ENCODE results near the gene CCDC116.
A peak's percentile ranks its signal among the peaks of the same experiment; 100 is the strongest.

Gene CCDC116

DNA sequence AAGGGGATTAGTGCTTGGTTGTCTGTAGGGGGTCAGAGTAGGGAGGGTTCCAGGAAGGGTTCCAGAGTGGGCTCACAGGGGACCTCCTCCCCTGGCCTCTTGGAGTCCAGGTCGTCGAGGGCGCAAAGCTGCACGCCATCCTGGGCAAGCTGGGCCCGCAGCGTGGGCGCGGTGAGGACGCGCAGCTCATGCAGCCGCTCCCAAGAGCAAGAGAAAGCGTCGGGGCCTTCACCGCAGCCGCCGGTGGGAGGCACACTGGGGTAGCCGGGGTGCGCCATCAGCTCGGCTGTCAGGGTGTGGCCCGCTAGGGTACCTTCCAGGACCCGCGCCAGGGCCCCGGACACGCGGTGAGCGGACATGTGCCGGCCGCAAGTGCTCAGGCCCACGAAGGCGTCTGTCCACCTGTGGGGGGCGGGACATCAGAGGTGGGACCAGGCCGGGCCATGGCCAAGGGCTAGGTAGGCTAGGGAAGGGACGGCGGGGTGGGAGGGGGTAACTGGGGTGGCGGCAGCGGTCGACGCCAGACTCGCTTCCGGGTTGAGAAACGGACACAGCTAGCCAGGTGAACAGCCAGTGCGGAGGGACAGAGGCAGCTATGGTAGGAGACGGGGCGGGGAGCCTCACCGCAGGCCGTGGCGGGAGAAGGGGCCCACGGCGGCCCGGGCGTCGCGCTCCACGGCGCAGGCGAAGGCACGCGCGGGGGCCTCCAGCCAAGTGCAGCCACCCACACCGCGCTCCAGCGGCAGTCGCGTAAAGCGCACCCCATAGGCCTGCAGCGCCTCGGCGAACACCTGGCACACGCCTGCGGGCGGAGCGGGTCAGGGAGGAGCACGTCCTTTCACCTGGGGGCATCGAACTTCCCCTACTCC is 3.9 kb upstream of the CCDC116 start:
- H3K4me3 ChIP-seq (ENCODE audit: low read depth, low read length) = peak overlapping the region; percentile 90
- DNase-seq (ENCODE audit: low read depth) = no peak
- TF ChIP-seq, protein P1, sequence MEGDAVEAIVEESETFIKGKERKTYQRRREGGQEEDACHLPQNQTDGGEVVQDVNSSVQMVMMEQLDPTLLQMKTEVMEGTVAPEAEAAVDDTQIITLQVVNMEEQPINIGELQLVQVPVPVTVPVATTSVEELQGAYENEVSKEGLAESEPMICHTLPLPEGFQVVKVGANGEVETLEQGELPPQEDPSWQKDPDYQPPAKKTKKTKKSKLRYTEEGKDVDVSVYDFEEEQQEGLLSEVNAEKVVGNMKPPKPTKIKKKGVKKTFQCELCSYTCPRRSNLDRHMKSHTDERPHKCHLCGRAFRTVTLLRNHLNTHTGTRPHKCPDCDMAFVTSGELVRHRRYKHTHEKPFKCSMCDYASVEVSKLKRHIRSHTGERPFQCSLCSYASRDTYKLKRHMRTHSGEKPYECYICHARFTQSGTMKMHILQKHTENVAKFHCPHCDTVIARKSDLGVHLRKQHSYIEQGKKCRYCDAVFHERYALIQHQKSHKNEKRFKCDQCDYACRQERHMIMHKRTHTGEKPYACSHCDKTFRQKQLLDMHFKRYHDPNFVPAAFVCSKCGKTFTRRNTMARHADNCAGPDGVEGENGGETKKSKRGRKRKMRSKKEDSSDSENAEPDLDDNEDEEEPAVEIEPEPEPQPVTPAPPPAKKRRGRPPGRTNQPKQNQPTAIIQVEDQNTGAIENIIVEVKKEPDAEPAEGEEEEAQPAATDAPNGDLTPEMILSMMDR (IDR thresholded peaks at IDR 0.05; ENCODE audit: insufficient read depth, low read depth, low read length, missing control alignments) = no peak

DNA sequence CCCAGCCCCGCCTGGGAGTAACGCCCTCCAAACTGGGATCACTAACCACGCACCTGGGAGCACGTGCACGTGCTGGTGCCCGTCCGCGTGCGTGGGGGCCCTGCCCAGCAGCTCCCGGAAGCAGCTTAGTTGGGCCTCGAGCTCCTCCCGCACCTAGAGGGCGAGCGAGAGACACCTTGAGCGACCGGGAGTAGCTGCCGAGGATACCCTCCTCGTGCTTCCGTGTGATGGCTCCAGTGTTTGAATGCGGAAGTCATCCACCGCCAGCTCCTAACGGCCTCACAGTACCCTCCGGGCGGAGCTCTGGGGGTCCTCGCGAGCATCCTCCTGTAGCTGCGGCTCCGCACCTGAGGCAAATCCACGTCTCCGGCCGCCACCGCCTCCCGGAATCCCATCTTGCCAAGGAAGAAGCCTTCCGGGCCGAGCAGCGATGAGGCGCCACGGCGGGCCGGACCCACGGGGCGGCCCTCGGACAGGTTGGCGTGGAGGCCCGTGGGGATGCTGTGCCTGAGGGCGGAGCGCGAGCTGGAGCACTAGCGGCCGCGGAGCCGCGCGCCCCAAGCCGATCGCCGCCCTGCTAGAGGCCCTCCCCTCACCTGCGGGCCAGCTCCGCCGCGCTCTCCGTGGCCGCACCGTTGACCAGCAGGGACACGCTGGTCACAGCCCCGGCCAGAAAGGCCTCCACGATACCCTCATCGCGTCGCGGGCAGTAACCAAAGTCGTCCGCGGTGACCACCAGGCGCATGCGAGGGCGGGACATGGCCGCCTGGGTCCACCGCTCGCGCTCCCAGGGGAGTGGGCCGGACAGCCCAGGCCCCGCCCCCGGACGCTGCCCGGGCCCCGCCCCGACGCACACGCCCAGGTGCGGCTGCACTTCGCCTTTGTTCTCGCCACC is 3.1 kb upstream of the CCDC116 start, which contains the start of gene YDJC:
Gene YDJC (minus strand): TSS at position 768 of the 895 bp plus-strand sequence. CDS start 8 bp downstream, at position 760.
- peak within 1 kb of the TSS; percentile 90 for H3K4me3 ChIP-seq (ENCODE audit: low read depth, low read length)
- TF ChIP-seq, protein P1 (IDR thresholded peaks at IDR 0.05; ENCODE audit: insufficient read depth, low read depth, low read length, missing control alignments) = peak; percentile 72
- DNase-seq (ENCODE audit: low read depth) = peak; percentile 98

DNA sequence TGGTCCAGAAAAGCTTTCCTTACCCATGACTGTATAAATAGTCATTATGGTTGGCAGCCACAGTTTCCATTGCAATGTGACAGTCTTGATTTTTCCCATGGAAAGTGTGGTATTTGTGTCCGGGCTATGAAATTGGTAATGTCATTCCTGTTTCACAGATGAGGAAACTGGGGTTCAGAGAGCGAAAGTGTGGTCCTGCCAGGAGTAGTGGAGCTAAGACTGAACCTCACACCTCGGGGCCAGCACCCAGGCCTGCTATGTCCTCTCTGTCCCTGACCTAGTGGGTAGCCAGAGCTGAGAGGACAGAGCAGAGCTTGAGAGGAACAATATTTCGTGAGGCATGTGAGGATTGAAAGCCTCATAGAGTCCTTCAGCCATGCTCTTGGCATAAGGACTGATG is 1.5 kb upstream of the CCDC116 start:
- TF ChIP-seq, protein P1 (IDR thresholded peaks at IDR 0.05; ENCODE audit: insufficient read depth, low read depth, low read length, missing control alignments) = no peak
- no peak for DNase-seq (ENCODE audit: low read depth)
- no peak overlapping the region for H3K4me3 ChIP-seq (ENCODE audit: low read depth, low read length)

DNA sequence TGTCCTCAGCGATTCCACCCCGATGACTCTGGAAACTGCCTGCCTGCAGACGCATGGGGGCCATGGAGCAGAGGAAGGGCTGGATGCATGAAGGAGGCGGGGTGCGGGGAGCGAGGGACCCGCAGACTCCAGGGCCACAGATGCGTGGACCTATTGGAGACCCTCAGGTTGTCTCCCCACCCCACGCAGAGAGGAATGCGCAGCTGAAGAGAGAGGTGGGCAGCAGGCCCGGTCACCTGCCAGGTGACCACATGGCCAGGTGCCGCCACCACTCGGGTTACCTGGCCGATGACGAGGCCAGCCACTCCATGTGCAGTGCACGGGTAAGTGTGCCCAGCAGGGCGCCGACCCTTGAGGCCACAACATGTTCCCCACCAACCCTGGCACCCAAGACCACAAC is 371 bp downstream of the CCDC116 start:
- no peak for DNase-seq (ENCODE audit: low read depth)
- H3K4me3 ChIP-seq (ENCODE audit: low read depth, low read length) = no peak overlapping the region
- TF ChIP-seq, protein P1 (IDR thresholded peaks at IDR 0.05; ENCODE audit: insufficient read depth, low read depth, low read length, missing control alignments) = no peak

DNA sequence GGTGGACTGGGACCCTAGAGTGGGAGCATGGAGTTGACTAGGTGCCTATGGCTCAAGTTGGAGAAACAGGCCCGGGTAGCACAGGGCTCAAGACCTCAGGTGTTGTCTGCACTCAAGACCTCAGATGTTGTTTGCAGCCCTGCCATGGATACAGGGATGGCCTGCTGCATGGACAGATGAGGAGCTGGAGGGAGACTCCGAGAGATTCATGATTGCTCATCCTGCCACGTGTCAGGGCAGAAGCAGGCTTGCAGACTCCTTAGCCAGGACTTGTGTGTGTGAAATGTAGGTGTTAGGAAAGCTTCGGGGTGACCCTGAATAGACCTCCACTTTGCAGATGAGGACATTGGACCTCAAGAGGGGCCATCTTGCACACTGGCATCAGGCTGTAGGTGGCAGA is 921 bp downstream of the CCDC116 start:
- TF ChIP-seq, protein P1 (IDR thresholded peaks at IDR 0.05; ENCODE audit: insufficient read depth, low read depth, low read length, missing control alignments) = no peak
- no peak overlapping the region for H3K4me3 ChIP-seq (ENCODE audit: low read depth, low read length)
- no peak for DNase-seq (ENCODE audit: low read depth)

DNA sequence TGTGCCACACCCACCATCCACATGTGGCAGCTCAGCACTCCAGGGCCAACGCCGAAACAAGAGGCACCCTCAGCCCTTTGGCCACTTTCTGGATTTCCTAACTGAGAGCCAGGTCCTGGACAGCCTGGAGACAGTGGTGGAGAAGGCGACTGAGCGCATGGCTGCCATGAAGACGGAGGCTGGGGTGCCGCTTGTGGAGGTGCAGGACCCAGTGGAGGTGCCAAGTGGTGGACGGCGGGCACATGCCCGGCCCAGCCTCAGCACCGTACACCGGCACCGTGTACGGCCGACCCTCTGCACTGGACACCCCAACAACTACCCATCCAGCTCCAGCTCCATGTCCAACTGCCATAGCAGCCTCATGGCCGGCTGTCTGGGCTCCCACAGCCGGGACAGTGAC is 1.5 kb downstream of the CCDC116 start:
- TF ChIP-seq, protein P1 (IDR thresholded peaks at IDR 0.05; ENCODE audit: insufficient read depth, low read depth, low read length, missing control alignments) = no peak
- no peak overlapping the region for H3K4me3 ChIP-seq (ENCODE audit: low read depth, low read length)
- no peak for DNase-seq (ENCODE audit: low read depth)
